OCI-LY7 (cell line): ENCODE data around the gene RRP1B. TPM values are rescaled to one million over a fixed set of nuclear protein-coding genes. Genes with fewer than 3 reads are reported as not detected.

Source experiments
- BruUV-seq: library from RNA; stranded (reverse); fragments of 400-500 nt; replicated peaks from 2 replicates; lab custom pipeline; 2021; lab: Mats Ljungman, UMichigan
- CTCF ChIA-PET: fragments of 300-600 bp; sonication (Branson Sonifier 250); formaldehyde crosslinking; loops from one replicate; lab custom pipeline; 2022; ENCODE audit warnings: antibody characterized with exemption; ENCODE audit not compliant: unreplicated experiment; lab: Charles Lee
- POLR2A ChIA-PET: fragments of 300-600 bp; sonication (Branson Sonifier 250); formaldehyde crosslinking; loops from one replicate; lab custom pipeline; 2022; ENCODE audit warnings: antibody characterized with exemption; lab: Charles Lee
- DNase-seq: peaks from one replicate; pipeline ENCODE4 v3.0.0-alpha.2; 2015; ENCODE audit warnings: low spot score
- H2AFZ ChIP-seq: fragments of 200-600 bp; sonication (generic), shearing (Covaris generic); 2 replicates; pipeline ENCODE4 v1.6.1; 2014; ENCODE audit warnings: mild to moderate bottlenecking, antibody characterized with exemption, low read length, moderate library complexity
- H3K27ac ChIP-seq: fragments of 200-600 bp; sonication (generic); 2 replicates; pipeline ENCODE4 v1.5.1; 2014; ENCODE audit warnings: mixed run types, low read depth, mild to moderate bottlenecking, moderate library complexity, low read length, inconsistent platforms; ENCODE audit not compliant: poor library complexity, severe bottlenecking
- H3K36me3 ChIP-seq: fragments of 200-600 bp; sonication (generic); 2 replicates; pipeline ENCODE4 v1.6.1; 2014; ENCODE audit warnings: mild to moderate bottlenecking, antibody characterized with exemption, low read length, moderate library complexity, mixed read lengths; ENCODE audit not compliant: insufficient read depth
- H3K4me1 ChIP-seq: fragments of 200-600 bp; sonication (generic); 2 replicates; pipeline ENCODE4 v1.5.1; 2014; ENCODE audit warnings: mild to moderate bottlenecking, low read length; ENCODE audit not compliant: insufficient read depth, poor library complexity, severe bottlenecking
- H3K4me2 ChIP-seq: fragments of 200-600 bp; sonication (generic); 2 replicates; pipeline ENCODE4 v1.6.1; 2014; ENCODE audit warnings: mild to moderate bottlenecking, low read length
- H3K4me3 ChIP-seq: fragments of 200-600 bp; sonication (generic); 2 replicates; pipeline ENCODE4 v1.5.1; 2014; ENCODE audit warnings: mild to moderate bottlenecking, low read depth, low read length; ENCODE audit not compliant: poor library complexity, severe bottlenecking
- H3K79me2 ChIP-seq: fragments of 200-600 bp; sonication (generic); 2 replicates; pipeline ENCODE4 v1.6.1; 2016; ENCODE audit warnings: low read depth, mild to moderate bottlenecking, low read length, moderate library complexity, mixed read lengths; ENCODE audit not compliant: insufficient read depth
- H3K9me2 ChIP-seq: fragments of 200-600 bp; sonication (generic); 2 replicates; pipeline ENCODE4 v1.6.1; 2016; ENCODE audit warnings: mild to moderate bottlenecking, low read length, mixed read lengths; ENCODE audit not compliant: insufficient read depth
- H3K9me3 ChIP-seq: fragments of 200-600 bp; sonication (generic); 2 replicates; pipeline ENCODE4 v1.6.1; 2014; ENCODE audit warnings: mild to moderate bottlenecking, mixed run types, low read length, mixed read lengths
- H4K20me1 ChIP-seq: fragments of 200-600 bp; sonication (generic); 2 replicates; pipeline ENCODE4 v1.6.1; 2014; ENCODE audit warnings: mild to moderate bottlenecking, antibody characterized with exemption, low read length, moderate library complexity, mixed read lengths; ENCODE audit not compliant: insufficient read depth
- CTCF ChIP-seq: fragments of 200-600 bp; sonication (generic); conservative IDR thresholded peaks from 2 replicates; pipeline ENCODE4 v1.5.1; 2014; ENCODE audit warnings: mild to moderate bottlenecking, antibody characterized with exemption, low read length, moderate library complexity, mixed read lengths
- EZH2phosphoT487 ChIP-seq: fragments of 200-600 bp; sonication (generic); IDR thresholded peaks from 2 replicates; pipeline ENCODE4 v1.6.1; 2018; ENCODE audit warnings: low read depth, borderline replicate concordance, mild to moderate bottlenecking, mixed run types, antibody characterized with exemption, low read length, moderate library complexity, mixed read lengths
- intact Hi-C: fragments of 100-400 bp; cut with micrococcal nuclease; formaldehyde crosslinking; loops from one replicate; pipeline ENCODE4 v1.10.0; 2022; ENCODE audit not compliant: unreplicated experiment
- total RNA-seq, 2 experiments: library from RNA; depleted of rRNA in 1 of 2; stranded (reverse); fragments of >200 nt in 1 of 2; shearing (Covaris generic) in 1 of 2; gene quantifications; 2 replicates each; pipeline ENCODE4 v1.2.3, GENCODE V29; 2014 to 2022

Gene RRP1B
- total RNA-seq, 2 experiments from 2014 or later: 58.6 to 74.5 TPM

DNA sequence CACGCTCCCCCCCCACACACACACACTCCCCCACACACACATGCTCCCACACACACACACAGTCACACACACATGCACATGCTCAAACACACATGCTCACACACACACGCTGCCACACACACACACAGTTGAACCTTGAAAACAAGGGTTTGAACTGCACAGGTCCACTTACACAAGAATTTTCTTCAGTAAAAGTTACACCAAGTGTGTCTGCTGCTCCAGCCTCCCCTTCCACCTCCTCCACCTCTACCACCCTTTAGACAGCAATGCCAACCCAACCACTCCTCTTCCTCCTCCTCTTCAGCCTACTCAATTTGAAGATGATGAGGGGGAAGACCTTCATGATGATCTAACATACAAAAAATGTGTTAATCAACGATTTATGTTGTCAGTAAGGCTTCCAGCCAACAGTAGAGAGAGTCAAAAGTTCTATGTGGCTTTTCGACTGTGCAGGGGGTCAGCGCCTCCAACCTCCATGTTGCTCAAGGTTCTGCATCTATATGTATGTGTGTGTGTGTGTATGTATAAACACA is 26.9 kb upstream of the RRP1B start:
- no peaks in the 10 kb centered on the region for H3K4me1 ChIP-seq
- no peaks in the 10 kb centered on the region for H4K20me1 ChIP-seq
- no peak overlapping the region for H3K27ac ChIP-seq
- no peaks in the 10 kb centered on the region for H3K9me3 ChIP-seq
- no peaks in the 10 kb centered on the region for H3K9me2 ChIP-seq
- no peak for TF ChIP-seq CTCF
- TF ChIP-seq EZH2phosphoT487: no peak
- intact Hi-C loops: no loop called here
- no peak overlapping the region for H3K4me3 ChIP-seq
- no peak overlapping the region for H2AFZ ChIP-seq
- CTCF ChIA-PET: no interaction called here
- no peak for DNase-seq
- POLR2A ChIA-PET: interaction anchor here (1.1 kb wide), 1 partner anchor 10 kb away, joined by 3 read pairs; no protein-coding TSS in a partner anchor
- BruUV-seq: no TSS peak
- no peaks in the 10 kb centered on the region for H3K79me2 ChIP-seq
- no peaks in the 10 kb centered on the region for H3K36me3 ChIP-seq
- no peak overlapping the region for H3K4me2 ChIP-seq

DNA sequence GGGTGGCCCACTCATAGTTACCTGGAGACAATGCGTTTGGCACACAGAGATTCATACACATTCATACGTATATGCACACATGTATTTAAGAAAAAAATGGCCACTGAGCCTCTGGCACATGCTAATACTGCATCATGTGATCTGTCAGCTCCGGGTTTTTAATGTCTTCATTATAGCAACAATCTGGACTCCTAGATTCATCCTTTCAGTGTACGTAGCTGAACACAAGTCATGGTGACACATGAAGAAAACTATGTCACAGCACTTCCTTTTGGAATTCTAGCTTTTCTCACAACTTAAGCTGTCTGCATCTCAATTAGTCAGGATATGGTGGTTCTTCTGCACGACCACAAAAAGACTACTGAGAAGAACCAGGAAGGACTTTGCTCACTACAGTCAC is 24.7 kb upstream of the RRP1B start:
- H3K36me3 ChIP-seq: no peaks in the 10 kb centered on the region
- BruUV-seq: no TSS peak
- ChIA-PET CTCF (no interaction called here), POLR2A (no interaction called here)
- H3K9me2 ChIP-seq: no peaks in the 10 kb centered on the region
- no peaks in the 10 kb centered on the region for H4K20me1 ChIP-seq
- H3K4me2 ChIP-seq: no peak overlapping the region
- H3K4me3 ChIP-seq: no peak overlapping the region
- TF ChIP-seq EZH2phosphoT487: no peak
- TF ChIP-seq CTCF: no peak
- H3K27ac ChIP-seq: no peak overlapping the region
- H3K9me3 ChIP-seq: no peaks in the 10 kb centered on the region
- no peaks in the 10 kb centered on the region for H3K4me1 ChIP-seq
- no peak for DNase-seq
- no peaks in the 10 kb centered on the region for H3K79me2 ChIP-seq
- intact Hi-C loops: no loop called here
- no peak overlapping the region for H2AFZ ChIP-seq

DNA sequence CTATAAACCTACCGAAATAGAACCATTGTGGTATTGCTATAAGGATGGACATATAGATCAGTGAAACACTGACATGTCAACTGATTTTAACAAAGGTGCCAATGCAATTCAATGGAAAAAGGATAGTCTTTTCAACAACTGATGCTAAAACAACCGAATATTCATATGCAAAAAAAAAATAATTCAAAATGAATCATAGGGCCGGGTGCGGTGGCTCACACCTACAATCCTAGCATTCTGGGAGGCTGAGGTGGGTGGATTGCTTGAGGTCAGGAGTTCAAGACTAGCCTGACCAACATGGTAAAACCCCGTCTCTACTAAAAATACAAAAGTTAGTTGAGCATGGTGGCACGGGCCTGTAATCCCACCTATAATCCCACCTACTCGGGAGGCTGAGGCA is 23.9 kb upstream of the RRP1B start:
- ChIA-PET CTCF (no interaction called here), POLR2A (no interaction called here)
- Histone ChIP-seq H3K9me2 (no peaks in the 10 kb centered on the region), H3K36me3 (no peaks in the 10 kb centered on the region), H2AFZ (no peak overlapping the region), H3K4me1 (no peaks in the 10 kb centered on the region), H3K27ac (no peak overlapping the region), H3K79me2 (no peaks in the 10 kb centered on the region), H3K4me3 (no peak overlapping the region), H4K20me1 (no peaks in the 10 kb centered on the region), H3K4me2 (no peak overlapping the region), H3K9me3 (no peaks in the 10 kb centered on the region)
- DNase-seq: no peak
- intact Hi-C loops: no loop called here
- no peak for TF ChIP-seq CTCF
- no peak for TF ChIP-seq EZH2phosphoT487
- no TSS peak for BruUV-seq
